Measurements from ENCODE around the gene PRKAG1. TPM values are rescaled to one million over a fixed set of nuclear protein-coding genes. Genes with fewer than 3 reads are reported as not detected.

PRKAG1 gene
- total and polyA plus RNA-seq, 11 donors, result 72.0 to 107 (median 97.9) TPM

DNA sequence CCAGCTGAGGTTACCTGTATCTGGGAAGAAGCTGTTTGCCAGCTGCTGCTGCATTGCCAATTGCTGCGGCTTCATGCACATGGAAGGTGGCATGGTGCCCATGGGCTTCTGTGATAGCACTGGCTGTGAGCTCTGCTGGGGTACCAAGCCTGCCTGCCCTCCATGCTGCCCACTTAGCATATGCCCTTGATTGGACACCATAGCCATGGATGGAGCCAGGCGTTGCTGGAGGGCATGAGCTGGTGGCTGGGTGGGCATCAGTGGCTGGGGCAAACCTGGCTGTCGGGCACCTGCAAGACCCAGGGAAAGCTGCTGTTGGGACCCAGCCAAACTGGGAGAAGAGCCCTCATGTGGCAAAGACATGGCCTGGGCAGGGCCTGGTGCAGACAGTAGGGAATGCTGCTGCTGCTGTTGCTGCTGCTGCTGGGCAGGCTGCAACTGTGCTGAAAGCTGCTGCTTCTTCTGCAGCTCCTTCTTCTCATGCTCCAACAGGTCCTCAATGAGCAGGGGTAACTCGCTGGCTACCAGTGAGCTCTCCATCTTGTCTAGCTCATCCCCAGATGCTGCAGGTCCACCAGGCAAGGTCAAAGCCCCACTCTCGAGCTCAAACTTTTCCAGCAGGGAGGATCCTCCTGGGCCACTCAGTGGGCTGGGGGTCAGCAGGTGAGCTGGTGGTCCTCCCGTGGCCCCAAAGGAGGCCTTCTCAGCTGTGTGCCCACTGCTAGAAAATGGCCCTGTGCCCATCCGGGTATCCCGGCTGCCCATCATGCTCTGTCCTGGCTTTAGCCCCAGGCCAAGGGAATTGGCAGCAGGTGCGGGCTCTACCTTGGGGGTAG, 18.8 kb upstream of the PRKAG1 start:
- Histone ChIP-seq H3K27ac (no peak overlapping the region), H3K36me3 (peaks cover 0 to 99% (median 95%) of the 10 kb centered on the region in 9 donors), H3K4me1 (peaks cover 0 to 9% (median 0%) of the 10 kb centered on the region in 12 donors), H3K27me3 (no peaks in the 10 kb centered on the region), H3K9me3 (no peaks in the 10 kb centered on the region), H3K4me3 (no peak overlapping the region)
- TF ChIP-seq, protein P1, sequence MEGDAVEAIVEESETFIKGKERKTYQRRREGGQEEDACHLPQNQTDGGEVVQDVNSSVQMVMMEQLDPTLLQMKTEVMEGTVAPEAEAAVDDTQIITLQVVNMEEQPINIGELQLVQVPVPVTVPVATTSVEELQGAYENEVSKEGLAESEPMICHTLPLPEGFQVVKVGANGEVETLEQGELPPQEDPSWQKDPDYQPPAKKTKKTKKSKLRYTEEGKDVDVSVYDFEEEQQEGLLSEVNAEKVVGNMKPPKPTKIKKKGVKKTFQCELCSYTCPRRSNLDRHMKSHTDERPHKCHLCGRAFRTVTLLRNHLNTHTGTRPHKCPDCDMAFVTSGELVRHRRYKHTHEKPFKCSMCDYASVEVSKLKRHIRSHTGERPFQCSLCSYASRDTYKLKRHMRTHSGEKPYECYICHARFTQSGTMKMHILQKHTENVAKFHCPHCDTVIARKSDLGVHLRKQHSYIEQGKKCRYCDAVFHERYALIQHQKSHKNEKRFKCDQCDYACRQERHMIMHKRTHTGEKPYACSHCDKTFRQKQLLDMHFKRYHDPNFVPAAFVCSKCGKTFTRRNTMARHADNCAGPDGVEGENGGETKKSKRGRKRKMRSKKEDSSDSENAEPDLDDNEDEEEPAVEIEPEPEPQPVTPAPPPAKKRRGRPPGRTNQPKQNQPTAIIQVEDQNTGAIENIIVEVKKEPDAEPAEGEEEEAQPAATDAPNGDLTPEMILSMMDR (IDR thresholded peaks at IDR 0.05), result no peak
- no peak for TF ChIP-seq POLR2A (IDR thresholded peaks at IDR 0.05)
- WGBS, 4 donors, result 75 to 93% (median 90%) methylated on average over 6 to 9 of the region's 9 CpGs
- DNase-seq (peak in 3 of 5 donors; percentile 38 to 72 (median 55)), ATAC-seq (peak in 3 of 4 donors; percentile 16 to 25 (median 16))
- intact Hi-C loops (cut with DNase I), result no loop called here

DNA sequence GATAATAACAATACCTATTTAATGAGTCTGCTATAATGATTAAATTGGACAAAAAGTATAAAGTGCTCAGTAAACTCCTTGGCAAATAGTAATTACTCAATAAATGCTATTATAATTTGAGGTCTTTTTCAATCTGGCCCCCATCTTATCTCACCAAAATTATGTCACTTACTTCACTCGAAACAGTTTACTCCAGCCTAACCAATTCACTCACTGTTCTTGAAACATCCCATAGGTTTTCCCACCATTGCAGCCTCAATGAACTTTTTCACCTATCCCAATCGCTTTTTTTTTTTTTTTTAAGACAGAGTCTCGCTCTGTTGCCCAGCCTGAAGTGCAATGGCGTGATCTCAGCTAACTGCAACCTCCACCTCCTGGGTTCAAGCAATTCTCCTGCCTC, 17.5 kb upstream of the PRKAG1 start:
- Histone ChIP-seq H3K9me3 (no peaks in the 10 kb centered on the region), H3K36me3 (peaks cover 0 to 99% (median 95%) of the 10 kb centered on the region in 9 donors), H3K27ac (no peak overlapping the region), H3K4me3 (no peak overlapping the region), H3K27me3 (no peaks in the 10 kb centered on the region), H3K4me1 (peaks cover 0 to 9% (median 0%) of the 10 kb centered on the region in 12 donors)
- 69 to 98% (median 79%) methylated on average over 4 of the region's 4 CpGs for WGBS, 4 donors
- intact Hi-C loops (cut with DNase I), result no loop called here
- TF ChIP-seq, protein P1 (IDR thresholded peaks at IDR 0.05), result no peak
- TF ChIP-seq POLR2A (IDR thresholded peaks at IDR 0.05), result no peak
- ATAC-seq (no peak), DNase-seq (no peak)

DNA sequence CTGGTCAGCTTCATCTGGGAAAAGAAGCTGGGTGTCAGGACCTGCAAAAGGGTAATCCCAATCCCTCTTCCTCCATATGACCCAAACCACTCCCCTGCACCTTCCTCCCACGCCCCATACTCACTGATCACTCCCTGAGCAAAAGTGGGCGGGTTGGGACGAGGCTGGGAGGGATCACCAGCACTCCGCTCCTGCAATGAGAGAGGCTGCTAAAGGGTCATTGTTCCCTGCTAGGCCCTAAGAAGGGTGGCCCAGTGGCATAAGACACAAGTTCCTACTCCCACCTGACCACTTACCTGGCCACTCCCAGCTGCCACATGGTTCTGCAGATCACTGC, 15.7 kb upstream of the PRKAG1 start:
- Histone ChIP-seq H3K4me1 (peaks cover 0 to 9% (median 0%) of the 10 kb centered on the region in 12 donors), H3K27me3 (no peaks in the 10 kb centered on the region), H3K9me3 (no peaks in the 10 kb centered on the region), H3K27ac (peak overlapping the region in 1 of 12 donors; percentile 24), H3K36me3 (peaks cover 0 to 99% (median 89%) of the 10 kb centered on the region in 9 donors), H3K4me3 (no peak overlapping the region)
- TF ChIP-seq POLR2A (IDR thresholded peaks at IDR 0.05), result no peak
- TF ChIP-seq, protein P1 (IDR thresholded peaks at IDR 0.05), result no peak
- intact Hi-C loops (cut with DNase I), result no loop called here
- WGBS, 4 donors, result 50 to 86% (median 84%) methylated on average over 4 of the region's 4 CpGs
- ATAC-seq (peak in 3 of 4 donors; percentile 9 to 19 (median 12)), DNase-seq (no peak)

DNA sequence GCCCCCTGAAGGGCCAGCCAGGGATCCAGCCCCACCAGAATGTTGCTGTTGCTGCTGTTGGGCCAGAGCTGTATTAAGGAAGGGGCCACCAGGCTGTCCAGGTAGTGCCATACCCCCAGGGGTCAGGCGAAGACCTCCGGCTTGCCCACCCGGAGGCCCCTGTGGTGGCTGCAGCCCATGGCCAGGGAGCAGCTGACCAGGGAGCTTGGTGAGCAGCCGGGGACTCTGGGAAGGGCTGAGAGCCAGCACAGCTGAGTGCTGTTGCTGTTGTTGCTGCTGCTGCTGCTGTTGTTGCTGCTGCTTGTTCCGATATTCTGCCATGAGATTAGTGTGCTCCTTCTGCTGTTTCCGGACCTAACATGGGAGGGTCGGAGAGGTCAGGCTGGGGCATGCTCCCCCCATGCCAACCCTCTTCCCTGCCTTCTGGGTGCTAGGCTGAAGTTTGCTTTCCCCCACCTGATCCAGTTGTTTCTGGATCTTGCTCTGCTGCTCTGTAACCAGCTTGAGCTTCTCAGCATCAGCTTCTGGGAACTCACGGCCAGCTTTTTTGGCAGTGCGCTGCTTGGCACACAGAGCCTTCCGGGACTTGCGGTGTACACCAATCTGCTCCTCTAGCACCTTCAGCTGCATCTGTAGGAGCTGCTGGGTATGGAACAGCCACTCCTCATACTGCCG, 15.2 kb upstream of the PRKAG1 start:
- Histone ChIP-seq H3K4me3 (no peak overlapping the region), H3K4me1 (peaks cover 0 to 9% (median 0%) of the 10 kb centered on the region in 12 donors), H3K36me3 (peaks cover 0 to 99% (median 89%) of the 10 kb centered on the region in 9 donors), H3K27me3 (no peaks in the 10 kb centered on the region), H3K27ac (peak overlapping the region in 3 of 12 donors; percentile 24 to 43 (median 29)), H3K9me3 (no peaks in the 10 kb centered on the region)
- WGBS, 4 donors, result 69 to 81% (median 74%) methylated on average over 10 to 12 of the region's 12 CpGs
- ATAC-seq (peak in 2 of 4 donors; percentile 2 to 31), DNase-seq (no peak)
- intact Hi-C loops (cut with DNase I), result no loop called here
- TF ChIP-seq, protein P1 (IDR thresholded peaks at IDR 0.05), result no peak
- no peak for TF ChIP-seq POLR2A (IDR thresholded peaks at IDR 0.05)

Data from heart left ventricle (tissue), 16 donors.